HEK293 (cell line): ENCODE data around the gene LGR5.

Experiments
- ATF2 ChIP-seq: fragments of 450-650 bp; formaldehyde crosslinking; IDR thresholded peaks from 2 replicates; pipeline ENCODE4 v1.5.1; 2016; ENCODE audit warnings: missing biosample characterization, missing genetic modification characterization, low read depth
- EGR2 ChIP-seq: fragments of 450-650 bp; formaldehyde crosslinking; IDR thresholded peaks from 2 replicates; pipeline ENCODE4 v1.5.1; 2016; ENCODE audit warnings: low read depth, missing biosample characterization, missing genetic modification characterization
- FEZF1 ChIP-seq: fragments of 450-650 bp; formaldehyde crosslinking; IDR thresholded peaks from 2 replicates; pipeline ENCODE4 v1.5.1; 2016; ENCODE audit warnings: missing biosample characterization, missing genetic modification characterization
- GLIS1 ChIP-seq: fragments of 450-650 bp; formaldehyde crosslinking; IDR thresholded peaks from 2 replicates; pipeline ENCODE4 v1.5.1; 2016; ENCODE audit warnings: missing biosample characterization, missing genetic modification characterization
- KLF10 ChIP-seq: fragments of 450-650 bp; IDR thresholded peaks from 2 replicates; pipeline ENCODE4 v1.5.1; 2018; ENCODE audit warnings: missing biosample characterization, mild to moderate bottlenecking, missing genetic modification characterization
- PRDM1 ChIP-seq: fragments of 450-650 bp; formaldehyde crosslinking; IDR thresholded peaks from 2 replicates; pipeline ENCODE4; 2016; ENCODE audit warnings: missing biosample characterization, missing genetic modification characterization
- REPIN1 ChIP-seq: fragments of 450-650 bp; formaldehyde crosslinking; IDR thresholded peaks from 2 replicates; pipeline ENCODE4 v1.5.1; 2017; ENCODE audit warnings: missing biosample characterization, missing genetic modification characterization, low read depth
- SALL2 ChIP-seq: fragments of 450-650 bp; formaldehyde crosslinking; IDR thresholded peaks from 2 replicates; pipeline ENCODE4 v1.5.0; 2017; ENCODE audit warnings: missing biosample characterization, mild to moderate bottlenecking, missing genetic modification characterization, borderline replicate concordance
- SCRT2 ChIP-seq: fragments of 450-650 bp; formaldehyde crosslinking; IDR thresholded peaks from 2 replicates; pipeline ENCODE4 v1.5.1; 2016; ENCODE audit warnings: missing biosample characterization, missing genetic modification characterization
- TCF7L2 ChIP-seq: IDR thresholded peaks from 2 replicates; pipeline ENCODE4 v1.6.1; 2011; ENCODE audit warnings: low read depth, mild to moderate bottlenecking, inconsistent platforms, low read length, moderate library complexity, borderline replicate concordance
- TRIM28 ChIP-seq: IDR thresholded peaks from 2 replicates; pipeline ENCODE4 v1.6.1; 2011; ENCODE audit warnings: low read length, control low read depth, borderline replicate concordance
- WT1 ChIP-seq: fragments of 450-650 bp; formaldehyde crosslinking; IDR thresholded peaks from 2 replicates; pipeline ENCODE4 v1.5.1; 2016; ENCODE audit warnings: missing biosample characterization, missing genetic modification characterization
- ZBTB21 ChIP-seq: fragments of 450-650 bp; formaldehyde crosslinking; IDR thresholded peaks from 2 replicates; pipeline ENCODE4 v1.5.1; 2017; ENCODE audit warnings: missing biosample characterization, missing genetic modification characterization
- ZBTB8A ChIP-seq: fragments of 450-650 bp; formaldehyde crosslinking; IDR thresholded peaks from 2 replicates; pipeline ENCODE4 v1.5.1; 2016; ENCODE audit warnings: missing biosample characterization, missing genetic modification characterization
- ZNF155 ChIP-seq: fragments of 450-650 bp; formaldehyde crosslinking; IDR thresholded peaks from 2 replicates; pipeline ENCODE4 v1.5.1; 2016; ENCODE audit warnings: missing biosample characterization, missing genetic modification characterization
- ZNF174 ChIP-seq: fragments of 450-650 bp; formaldehyde crosslinking; IDR thresholded peaks from 2 replicates; pipeline ENCODE4 v1.5.0; 2017; ENCODE audit warnings: missing biosample characterization, mild to moderate bottlenecking, missing genetic modification characterization
- ZNF19 ChIP-seq: fragments of 450-650 bp; formaldehyde crosslinking; IDR thresholded peaks from 2 replicates; pipeline ENCODE4; 2016; ENCODE audit warnings: missing biosample characterization, missing genetic modification characterization, low read depth
- ZNF266 ChIP-seq: fragments of 450-650 bp; formaldehyde crosslinking; IDR thresholded peaks from 2 replicates; pipeline ENCODE4 v1.5.1; 2016; ENCODE audit warnings: missing biosample characterization, missing genetic modification characterization, low read depth
- ZNF366 ChIP-seq: fragments of 450-650 bp; formaldehyde crosslinking; conservative IDR thresholded peaks from 2 replicates; pipeline ENCODE4 v1.5.1; 2016; ENCODE audit warnings: missing biosample characterization, missing genetic modification characterization
- ZNF416 ChIP-seq: fragments of 450-650 bp; formaldehyde crosslinking; IDR thresholded peaks from 2 replicates; pipeline ENCODE4 v1.5.1; 2016; ENCODE audit warnings: missing biosample characterization, missing genetic modification characterization
- ZNF423 ChIP-seq: fragments of 450-650 bp; formaldehyde crosslinking; IDR thresholded peaks from 2 replicates; pipeline ENCODE4 v1.5.1; 2016; ENCODE audit warnings: missing biosample characterization, missing genetic modification characterization
- ZNF433 ChIP-seq: fragments of 450-650 bp; formaldehyde crosslinking; IDR thresholded peaks from 2 replicates; pipeline ENCODE4 v1.5.1; 2016; ENCODE audit warnings: missing biosample characterization, missing genetic modification characterization, low read depth
- ZNF544 ChIP-seq: fragments of 450-650 bp; formaldehyde crosslinking; IDR thresholded peaks from 2 replicates; pipeline ENCODE4 v1.5.0; 2017; ENCODE audit warnings: missing biosample characterization, missing genetic modification characterization
- ZNF558 ChIP-seq: fragments of 450-650 bp; formaldehyde crosslinking; IDR thresholded peaks from 2 replicates; pipeline ENCODE4 v1.5.1; 2016; ENCODE audit warnings: missing biosample characterization, missing genetic modification characterization
- ZNF571 ChIP-seq: fragments of 450-650 bp; formaldehyde crosslinking; IDR thresholded peaks from 2 replicates; pipeline ENCODE4 v1.5.0; 2017; ENCODE audit warnings: missing biosample characterization, missing genetic modification characterization
- ZNF596 ChIP-seq: fragments of 450-650 bp; IDR thresholded peaks from 2 replicates; pipeline ENCODE4 v1.5.0; 2018; ENCODE audit warnings: missing biosample characterization, mild to moderate bottlenecking, missing genetic modification characterization, moderate library complexity
- ZNF600 ChIP-seq: fragments of 450-650 bp; formaldehyde crosslinking; IDR thresholded peaks from 2 replicates; pipeline ENCODE4 v1.5.1; 2016; ENCODE audit warnings: missing biosample characterization, missing genetic modification characterization
- ZNF626 ChIP-seq: fragments of 450-650 bp; sonication (Bioruptor Pico); formaldehyde crosslinking; IDR thresholded peaks from 2 replicates; pipeline ENCODE4 v1.5.1; 2018; ENCODE audit warnings: missing biosample characterization, missing genetic modification characterization, inconsistent platforms
- ZNF658 ChIP-seq: fragments of 450-650 bp; formaldehyde crosslinking; IDR thresholded peaks from 2 replicates; pipeline ENCODE4; 2016; ENCODE audit warnings: missing biosample characterization, missing genetic modification characterization
- ZNF776 ChIP-seq: fragments of 450-650 bp; formaldehyde crosslinking; IDR thresholded peaks from 2 replicates; pipeline ENCODE4 v1.5.0; 2017; ENCODE audit warnings: missing biosample characterization, missing genetic modification characterization, borderline replicate concordance
- ZNF785 ChIP-seq: fragments of 450-650 bp; formaldehyde crosslinking; IDR thresholded peaks from 2 replicates; pipeline ENCODE4 v1.5.1; 2016; ENCODE audit warnings: missing biosample characterization, missing genetic modification characterization
- ZNF792 ChIP-seq: fragments of 450-650 bp; formaldehyde crosslinking; IDR thresholded peaks from 2 replicates; pipeline ENCODE4 v1.5.1; 2016; ENCODE audit warnings: missing biosample characterization, missing genetic modification characterization
- ZNF830 ChIP-seq: fragments of 450-650 bp; IDR thresholded peaks from 2 replicates; pipeline ENCODE4 v1.5.0; 2018; ENCODE audit warnings: missing biosample characterization, missing genetic modification characterization, low read depth, mild to moderate bottlenecking, moderate library complexity
- TF ChIP-seq, protein P1 (sequence below): fragments of 450-650 bp; formaldehyde crosslinking; IDR thresholded peaks from 2 replicates; pipeline ENCODE4 v1.5.1; 2017; ENCODE audit warnings: missing biosample characterization, missing genetic modification characterization
- TF ChIP-seq, protein P2 (sequence below): fragments of 450-650 bp; formaldehyde crosslinking; IDR thresholded peaks from 2 replicates; pipeline ENCODE4 v1.5.1; 2016; ENCODE audit warnings: missing biosample characterization, missing genetic modification characterization
- TF ChIP-seq, protein P3 (sequence below): fragments of 450-650 bp; formaldehyde crosslinking; IDR thresholded peaks from 2 replicates; pipeline ENCODE4 v1.5.1; 2017; ENCODE audit warnings: missing biosample characterization, mild to moderate bottlenecking, missing genetic modification characterization, moderate library complexity

The LGR5 gene

GRCh38 chr12:71440763-71441748 is 1.5 kb downstream of the LGR5 start (continued):
- peak; percentile 83 for TF ChIP-seq ZNF558 (tag by site-specific recombination)
- peak; percentile 43 for TF ChIP-seq ZBTB8A
- no peak for TF ChIP-seq ZNF19 (tag by site-specific recombination)
- TF ChIP-seq ZNF266 (tag by site-specific recombination), result no peak
- TF ChIP-seq ZNF785 (tag by site-specific recombination), result no peak
- no peak for TF ChIP-seq ZNF416 (tag by site-specific recombination)
- no peak for TF ChIP-seq ZNF433 (tag by site-specific recombination)
- no peak for TF ChIP-seq SALL2
- TF ChIP-seq ZNF596, result no peak
- TF ChIP-seq ZNF830 (tag by site-specific recombination), result no peak
- no peak for TF ChIP-seq ZNF544 (tag by site-specific recombination)
- TF ChIP-seq, protein P1, sequence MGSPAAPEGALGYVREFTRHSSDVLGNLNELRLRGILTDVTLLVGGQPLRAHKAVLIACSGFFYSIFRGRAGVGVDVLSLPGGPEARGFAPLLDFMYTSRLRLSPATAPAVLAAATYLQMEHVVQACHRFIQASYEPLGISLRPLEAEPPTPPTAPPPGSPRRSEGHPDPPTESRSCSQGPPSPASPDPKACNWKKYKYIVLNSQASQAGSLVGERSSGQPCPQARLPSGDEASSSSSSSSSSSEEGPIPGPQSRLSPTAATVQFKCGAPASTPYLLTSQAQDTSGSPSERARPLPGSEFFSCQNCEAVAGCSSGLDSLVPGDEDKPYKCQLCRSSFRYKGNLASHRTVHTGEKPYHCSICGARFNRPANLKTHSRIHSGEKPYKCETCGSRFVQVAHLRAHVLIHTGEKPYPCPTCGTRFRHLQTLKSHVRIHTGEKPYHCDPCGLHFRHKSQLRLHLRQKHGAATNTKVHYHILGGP (tag by site-specific recombination), result no peak
- TF ChIP-seq ZNF366 (tag by site-specific recombination), result peak; percentile 99
- no peak for TF ChIP-seq ZNF792 (tag by site-specific recombination)
- TF ChIP-seq PRDM1 (tag by site-specific recombination), result no peak
- TF ChIP-seq SCRT2 (tag by site-specific recombination), result peak; percentile 97
- no peak for TF ChIP-seq ZNF626 (tag by site-specific recombination)
- TF ChIP-seq ZNF600 (tag by site-specific recombination), result peak; percentile 86
- TF ChIP-seq ATF2 (tag by site-specific recombination), result peak; percentile 43
- peak; percentile 95; the same call in 1 of the 2 replicates for TF ChIP-seq TCF7L2
- no peak for TF ChIP-seq TRIM28
- TF ChIP-seq KLF10 (tag by site-specific recombination), result no peak
- TF ChIP-seq ZNF658 (tag by site-specific recombination), result no peak
- no peak for TF ChIP-seq REPIN1 (tag by site-specific recombination)
- TF ChIP-seq ZNF423 (tag by site-specific recombination), result 0 out of 2 replicates have a peak, but pooled peaks have one; percentile 29
- 0 out of 2 replicates have a peak, but pooled peaks have one; percentile 34 for TF ChIP-seq EGR2 (tag by site-specific recombination)
- TF ChIP-seq ZNF174, result no peak
- no peak for TF ChIP-seq WT1 (tag by site-specific recombination)
- TF ChIP-seq ZNF155 (tag by site-specific recombination), result no peak
- TF ChIP-seq ZNF571 (tag by site-specific recombination), result no peak
- no peak for TF ChIP-seq ZNF776
- peak; percentile 62; the same call in 1 of the 2 replicates for TF ChIP-seq ZBTB21
- TF ChIP-seq GLIS1 (tag by site-specific recombination), result peak; percentile 12; the same call in 1 of the 2 replicates
- TF ChIP-seq, protein P2, sequence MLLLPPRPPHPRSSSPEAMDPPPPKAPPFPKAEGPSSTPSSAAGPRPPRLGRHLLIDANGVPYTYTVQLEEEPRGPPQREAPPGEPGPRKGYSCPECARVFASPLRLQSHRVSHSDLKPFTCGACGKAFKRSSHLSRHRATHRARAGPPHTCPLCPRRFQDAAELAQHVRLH (tag by site-specific recombination), result 0 out of 2 replicates have a peak, but pooled peaks have one; percentile 14
- peak; percentile 49 for TF ChIP-seq FEZF1 (tag by site-specific recombination)
- TF ChIP-seq, protein P3, sequence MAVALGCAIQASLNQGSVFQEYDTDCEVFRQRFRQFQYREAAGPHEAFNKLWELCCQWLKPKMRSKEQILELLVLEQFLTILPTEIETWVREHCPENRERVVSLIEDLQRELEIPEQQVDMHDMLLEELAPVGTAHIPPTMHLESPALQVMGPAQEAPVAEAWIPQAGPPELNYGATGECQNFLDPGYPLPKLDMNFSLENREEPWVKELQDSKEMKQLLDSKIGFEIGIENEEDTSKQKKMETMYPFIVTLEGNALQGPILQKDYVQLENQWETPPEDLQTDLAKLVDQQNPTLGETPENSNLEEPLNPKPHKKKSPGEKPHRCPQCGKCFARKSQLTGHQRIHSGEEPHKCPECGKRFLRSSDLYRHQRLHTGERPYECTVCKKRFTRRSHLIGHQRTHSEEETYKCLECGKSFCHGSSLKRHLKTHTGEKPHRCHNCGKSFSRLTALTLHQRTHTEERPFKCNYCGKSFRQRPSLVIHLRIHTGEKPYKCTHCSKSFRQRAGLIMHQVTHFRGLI (tag by site-specific recombination), result peak; percentile 85
